HL-60 (cell line): ENCODE results near the gene TUBB4B.

Experiments
- DNase-seq, 2 experiments: peaks; one replicate each; pipeline ENCODE4 v3.0.0-alpha.2; 2010 to 2020; ENCODE audit warnings: low read depth in 1 of 2, low spot score in 1 of 2
- H3K27ac ChIP-seq: fragments of 250-450 bp; sonication (Bioruptor Pico); replicated peaks from 2 replicates; pipeline ENCODE4 v1.5.1; 2020; ENCODE audit warnings: mild to moderate bottlenecking, moderate library complexity
- H3K27me3 ChIP-seq: fragments of 250-450 bp; sonication (Bioruptor Pico); 2 replicates; pipeline ENCODE4 v1.5.1; 2021; ENCODE audit warnings: mild to moderate bottlenecking, moderate library complexity; ENCODE audit not compliant: insufficient read depth, poor library complexity, severe bottlenecking
- H3K4me3 ChIP-seq: replicated peaks from 2 replicates; pipeline ENCODE4 v1.5.1; 2011; ENCODE audit warnings: mild to moderate bottlenecking, control low read depth, low read length; ENCODE audit not compliant: insufficient read depth
- CTCF ChIP-seq: IDR thresholded peaks from one replicate; pipeline ENCODE4 v1.5.1; 2011; ENCODE audit warnings: low read length, control low read depth, inconsistent platforms; ENCODE audit not compliant: insufficient read depth
- GABPA ChIP-seq: IDR thresholded peaks from 2 replicates; pipeline ENCODE4 v1.6.1; 2012; ENCODE audit warnings: low read depth
- POLR2AphosphoS5 ChIP-seq: IDR thresholded peaks from 2 replicates; pipeline ENCODE4 v1.6.1; 2012; ENCODE audit warnings: low read depth
- REST ChIP-seq: IDR thresholded peaks from 2 replicates; pipeline ENCODE4 v1.6.1; 2012; ENCODE audit warnings: low read depth; ENCODE audit not compliant: insufficient replicate concordance
- SPI1 ChIP-seq: IDR thresholded peaks from 2 replicates; pipeline ENCODE4 v1.6.1; 2012; ENCODE audit warnings: low read depth, mild to moderate bottlenecking, borderline replicate concordance

TUBB4B gene

GRCh38 chr9:137231372-137232039 lies 9.6 kb upstream of the TUBB4B start:
- Histone ChIP-seq H3K4me3 (no peak overlapping the region), H3K27ac (no peak overlapping the region), H3K27me3 (peaks cover 14% of the 10 kb centered on the region)
- DNase-seq: no peak
- TF ChIP-seq GABPA: no peak
- no peak for TF ChIP-seq SPI1
- TF ChIP-seq REST: no peak
- TF ChIP-seq CTCF: no peak

- H3K4me3 ChIP-seq: no peak overlapping the region
- H3K27ac ChIP-seq: no peak overlapping the region
- TF ChIP-seq SPI1 (no peak), GABPA (no peak), REST (no peak), CTCF (no peak), POLR2AphosphoS5 (no peak)
- DNase-seq: no peak
- H3K27me3 ChIP-seq: peaks cover 14% of the 10 kb centered on the region
Measured at GRCh38 chr9:137232101-137232500, 9.0 kb upstream of the TUBB4B start.

GRCh38 chr9:137232510-137232909 lies 8.6 kb upstream of the TUBB4B start:
- Histone ChIP-seq H3K27me3 (peaks cover 14% of the 10 kb centered on the region), H3K4me3 (no peak overlapping the region), H3K27ac (no peak overlapping the region)
- no peak for DNase-seq
- TF ChIP-seq POLR2AphosphoS5 (no peak), SPI1 (no peak), CTCF (no peak), GABPA (no peak), REST (no peak)
